Sigmoid colon (tissue), 4 donors: ENCODE data around the gene TSNAXIP1.

Experiments
- POLR2A ChIP-seq, 2 donors: fragments of 450-650 bp; IDR thresholded peaks; one replicate each; pipeline ENCODE4 v1.6.1; 2016; ENCODE audit warnings: antibody characterized with exemption in 2 of 2, mild to moderate bottlenecking in 2 of 2, moderate library complexity in 2 of 2
- POLR2AphosphoS5 ChIP-seq, 4 donors: sonication (generic); formaldehyde crosslinking; IDR thresholded peaks; one replicate each; pipeline ENCODE4 v1.6.1; 2017; ENCODE audit warnings: antibody characterized with exemption in 4 of 4
- TF ChIP-seq, protein P1 (sequence below), 4 experiments: fragments of 450-650 bp in 3 of 4; fragments of 200-600 bp in 1 of 4; IDR thresholded peaks; one replicate each; pipeline ENCODE4 v1.5.1; 2016 to 2019; ENCODE audit warnings: antibody characterized with exemption in 4 of 4, mild to moderate bottlenecking in 3 of 4, moderate library complexity in 2 of 4

GRCh38 chr16:67801883-67802282, 4.8 kb upstream of the TSNAXIP1 start:
- TF ChIP-seq POLR2A (IDR thresholded peaks at IDR 0.05): no peak
- TF ChIP-seq POLR2AphosphoS5 (IDR thresholded peaks at IDR 0.05): no peak
- TF ChIP-seq, protein P1, sequence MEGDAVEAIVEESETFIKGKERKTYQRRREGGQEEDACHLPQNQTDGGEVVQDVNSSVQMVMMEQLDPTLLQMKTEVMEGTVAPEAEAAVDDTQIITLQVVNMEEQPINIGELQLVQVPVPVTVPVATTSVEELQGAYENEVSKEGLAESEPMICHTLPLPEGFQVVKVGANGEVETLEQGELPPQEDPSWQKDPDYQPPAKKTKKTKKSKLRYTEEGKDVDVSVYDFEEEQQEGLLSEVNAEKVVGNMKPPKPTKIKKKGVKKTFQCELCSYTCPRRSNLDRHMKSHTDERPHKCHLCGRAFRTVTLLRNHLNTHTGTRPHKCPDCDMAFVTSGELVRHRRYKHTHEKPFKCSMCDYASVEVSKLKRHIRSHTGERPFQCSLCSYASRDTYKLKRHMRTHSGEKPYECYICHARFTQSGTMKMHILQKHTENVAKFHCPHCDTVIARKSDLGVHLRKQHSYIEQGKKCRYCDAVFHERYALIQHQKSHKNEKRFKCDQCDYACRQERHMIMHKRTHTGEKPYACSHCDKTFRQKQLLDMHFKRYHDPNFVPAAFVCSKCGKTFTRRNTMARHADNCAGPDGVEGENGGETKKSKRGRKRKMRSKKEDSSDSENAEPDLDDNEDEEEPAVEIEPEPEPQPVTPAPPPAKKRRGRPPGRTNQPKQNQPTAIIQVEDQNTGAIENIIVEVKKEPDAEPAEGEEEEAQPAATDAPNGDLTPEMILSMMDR (IDR thresholded peaks at IDR 0.05): no peak
